HepG2 (cell line): ENCODE data around the gene ATP6V0A1. TPM values are rescaled to one million over a fixed set of nuclear protein-coding genes. Genes with fewer than 3 reads are reported as not detected.
A peak's percentile ranks its signal among the peaks of the same experiment; 100 is the strongest.

ENCODE experiments used
- FOXP1 ChIP-seq, 2 experiments: fragments of 450-650 bp in 1 of 2; IDR thresholded peaks; 2 replicates each; pipeline ENCODE4 v1.6.1; 2017 to 2018; ENCODE audit warnings: antibody characterized with exemption in 1 of 2
- GLI4 ChIP-seq: sonication (generic); formaldehyde crosslinking; IDR thresholded peaks from 2 replicates; pipeline ENCODE4 v1.5.1; 2020; ENCODE audit warnings: missing genetic modification reagents, mild to moderate bottlenecking, moderate library complexity, borderline replicate concordance
- KAT8 ChIP-seq: IDR thresholded peaks from 2 replicates; pipeline ENCODE4 v1.6.1; 2016; ENCODE audit warnings: missing genetic modification reagents, missing compliant biosample characterization
- KDM3A ChIP-seq: IDR thresholded peaks from 2 replicates; pipeline ENCODE4 v1.6.1; 2018; ENCODE audit warnings: low read depth, missing compliant biosample characterization
- MXD3 ChIP-seq: IDR thresholded peaks from 2 replicates; pipeline ENCODE4 v1.6.1; 2016; ENCODE audit warnings: mild to moderate bottlenecking, missing biosample characterization, missing genetic modification reagents
- NCOR1 ChIP-seq: fragments of 200-600 bp; sonication (generic); IDR thresholded peaks from 2 replicates; pipeline ENCODE4 v1.7.0; 2017; ENCODE audit warnings: antibody characterized with exemption, low read length, borderline replicate concordance
- RAD21 ChIP-seq: fragments of 450-650 bp; formaldehyde crosslinking; IDR thresholded peaks from 2 replicates; pipeline ENCODE4 v1.5.0; 2020; ENCODE audit warnings: mild to moderate bottlenecking
- RBM39 ChIP-seq: fragments of 200-400 bp; formaldehyde crosslinking; IDR thresholded peaks from one replicate; pipeline ENCODE4 v1.6.1; 2018; ENCODE audit warnings: antibody characterized with exemption, mild to moderate bottlenecking, low read depth, low read length; ENCODE audit not compliant: poor library complexity, severe bottlenecking
- REL ChIP-seq: sonication (generic); formaldehyde crosslinking; conservative IDR thresholded peaks from 2 replicates; pipeline ENCODE4 v1.8.0; 2022; ENCODE audit warnings: mild to moderate bottlenecking, missing genetic modification reagents, moderate library complexity
- RFX5 ChIP-seq: IDR thresholded peaks from 2 replicates; pipeline ENCODE4 v1.6.1; 2011; ENCODE audit warnings: low read depth, low read length, improper control_type of control experiment
- RXRB ChIP-seq: IDR thresholded peaks from 2 replicates; pipeline ENCODE4 v1.6.1; 2016; ENCODE audit warnings: borderline replicate concordance, missing genetic modification reagents, missing compliant biosample characterization
- SKI ChIP-seq: fragments of 450-650 bp; IDR thresholded peaks from one replicate; pipeline ENCODE4 v1.6.1; 2018; ENCODE audit warnings: mild to moderate bottlenecking; ENCODE audit not compliant: partially characterized antibody
- SRSF9 ChIP-seq: fragments of 200-400 bp; formaldehyde crosslinking; IDR thresholded peaks from 2 replicates; pipeline ENCODE4 v1.6.1; 2018; ENCODE audit warnings: borderline replicate concordance, mild to moderate bottlenecking, low read depth, low read length; ENCODE audit not compliant: insufficient read depth, poor library complexity, severe bottlenecking
- ZFP90 ChIP-seq: sonication (generic); formaldehyde crosslinking; IDR thresholded peaks from 2 replicates; pipeline ENCODE4 v1.8.0; 2022; ENCODE audit warnings: missing genetic modification reagents, mild to moderate bottlenecking, inconsistent platforms, borderline replicate concordance
- ZGPAT ChIP-seq: IDR thresholded peaks from 2 replicates; pipeline ENCODE4 v1.6.1; 2016; ENCODE audit warnings: mild to moderate bottlenecking
- ZNF281 ChIP-seq: sonication (generic); formaldehyde crosslinking; IDR thresholded peaks from 2 replicates; pipeline ENCODE4 v1.4.0; 2020; ENCODE audit warnings: missing genetic modification reagents, borderline replicate concordance
- ZNF614 ChIP-seq: IDR thresholded peaks from 2 replicates; pipeline ENCODE4 v1.6.1; 2018; ENCODE audit warnings: missing biosample characterization, missing genetic modification reagents, inconsistent platforms, borderline replicate concordance
- ZNF747 ChIP-seq: sonication (generic); formaldehyde crosslinking; IDR thresholded peaks from 2 replicates; pipeline ENCODE4 v1.8.1; 2023; ENCODE audit warnings: missing genetic modification reagents, mild to moderate bottlenecking, borderline replicate concordance
- ZNF775 ChIP-seq: sonication (generic); formaldehyde crosslinking; IDR thresholded peaks from 2 replicates; pipeline ENCODE4 v1.4.0; 2020; ENCODE audit warnings: missing genetic modification reagents, mild to moderate bottlenecking, moderate library complexity, borderline replicate concordance
- polyA plus RNA-seq, 8 experiments: library from polyadenylated mRNA; depleted of rRNA in 3 of 8; stranded (reverse) in 7 of 8; unstranded in 1 of 8; fragments of >200 nt; fragmentation: Illumina TruSeq in 4 of 8; extraction: Trizol in 4 of 8; gene quantifications; 2 replicates each; pipeline versions ENCODE4 v1.2.1 to v1.2.3, GENCODE V29; 2011 to 2016; ENCODE audit warnings: low read depth in 4 of 8, missing spikeins in 1 of 8, mixed read lengths in 1 of 8; ENCODE audit not compliant: insufficient read depth in 1 of 8
- total RNA-seq, 5 experiments: library from RNA; depleted of rRNA; stranded (reverse); fragments of >200 nt; fragmentation: Illumina TruSeq; extraction: Trizol; gene quantifications; 2 replicates each; pipeline ENCODE4 v1.2.3, GENCODE V29; 2016; ENCODE audit warnings: low read depth in 1 of 5
- TF ChIP-seq, protein P1 (sequence below): fragments of 450-650 bp; IDR thresholded peaks from 2 replicates; pipeline ENCODE4 v1.6.1; 2017; ENCODE audit warnings: mild to moderate bottlenecking

Gene ATP6V0A1
- total and polyA plus RNA-seq, 2 of the 13 experiments (the other 11 are each of a cell fraction or from before 2014, with no cell fraction given) = 27.9 to 54.1 TPM

- TF ChIP-seq RBM39 (peak; percentile 84), ZNF614 (CRISPR knock-in tag) (peak; percentile 93; the same call in 1 of the 2 replicates), REL (CRISPR knock-in tag) (peak; percentile 95), RXRB (CRISPR knock-in tag) (peak; percentile 75), SKI (peak; percentile 21), RAD21 (CRISPR knock-in tag) (peak; percentile 46; the same call in 1 of the 2 replicates), SRSF9 (no peak), FOXP1 (IDR thresholded peaks at IDR 0.05) (no peak), FOXP1 (CRISPR knock-in tag; IDR thresholded peaks at IDR 0.05) (0 out of 2 replicates have a peak, but pooled peaks have one; percentile 8), RFX5 (peak; percentile 59), KAT8 (CRISPR knock-in tag) (peak; percentile 96), GLI4 (CRISPR knock-in tag) (peak; percentile 88; the same call in 1 of the 2 replicates), KDM3A (CRISPR knock-in tag) (peak; percentile 93), ZNF775 (peak; percentile 31; the same call in 1 of the 2 replicates), MXD3 (CRISPR knock-in tag) (peak; percentile 96), ZGPAT (peak; percentile 97), ZNF747 (CRISPR knock-in tag) (peak; percentile 75), ZFP90 (CRISPR knock-in tag) (peak; percentile 78; the same call in 1 of the 2 replicates), ZNF281 (peak; percentile 88; the same call in 1 of the 2 replicates), NCOR1 (no peak)
- TF ChIP-seq, protein P1, sequence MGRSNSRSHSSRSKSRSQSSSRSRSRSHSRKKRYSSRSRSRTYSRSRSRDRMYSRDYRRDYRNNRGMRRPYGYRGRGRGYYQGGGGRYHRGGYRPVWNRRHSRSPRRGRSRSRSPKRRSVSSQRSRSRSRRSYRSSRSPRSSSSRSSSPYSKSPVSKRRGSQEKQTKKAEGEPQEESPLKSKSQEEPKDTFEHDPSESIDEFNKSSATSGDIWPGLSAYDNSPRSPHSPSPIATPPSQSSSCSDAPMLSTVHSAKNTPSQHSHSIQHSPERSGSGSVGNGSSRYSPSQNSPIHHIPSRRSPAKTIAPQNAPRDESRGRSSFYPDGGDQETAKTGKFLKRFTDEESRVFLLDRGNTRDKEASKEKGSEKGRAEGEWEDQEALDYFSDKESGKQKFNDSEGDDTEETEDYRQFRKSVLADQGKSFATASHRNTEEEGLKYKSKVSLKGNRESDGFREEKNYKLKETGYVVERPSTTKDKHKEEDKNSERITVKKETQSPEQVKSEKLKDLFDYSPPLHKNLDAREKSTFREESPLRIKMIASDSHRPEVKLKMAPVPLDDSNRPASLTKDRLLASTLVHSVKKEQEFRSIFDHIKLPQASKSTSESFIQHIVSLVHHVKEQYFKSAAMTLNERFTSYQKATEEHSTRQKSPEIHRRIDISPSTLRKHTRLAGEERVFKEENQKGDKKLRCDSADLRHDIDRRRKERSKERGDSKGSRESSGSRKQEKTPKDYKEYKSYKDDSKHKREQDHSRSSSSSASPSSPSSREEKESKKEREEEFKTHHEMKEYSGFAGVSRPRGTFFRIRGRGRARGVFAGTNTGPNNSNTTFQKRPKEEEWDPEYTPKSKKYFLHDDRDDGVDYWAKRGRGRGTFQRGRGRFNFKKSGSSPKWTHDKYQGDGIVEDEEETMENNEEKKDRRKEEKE = no peak
Observed at GRCh38 chr17:42554250-42555121, 95.8 kb downstream of the ATP6V0A1 start (continued).
